ENCODE data around the gene GPR68.
"Not testable (repeated sequence)": the region's sequence is repeated elsewhere in the genome, so short reads cannot be mapped to it uniquely, and the experiment has no call there.

Gene GPR68

GRCh38 chr14:91267965-91268437 lies 23.5 kb upstream of the GPR68 start:
- Mint-ChIP-seq H3K36me3 (peaks cover 35% of the 10 kb centered on the region), H3K9me3 (no peaks in the 10 kb centered on the region), H3K4me3 (no peak overlapping the region), H3K27me3 (peaks cover 21% of the 10 kb centered on the region), H3K27ac (peak overlapping the region; percentile 58), H3K4me1 (peaks cover 40% of the 10 kb centered on the region)
- no peak for DNase-seq
- CTCF ChIA-PET, result interaction anchor here (1.5 to 1.8 kb wide), 2 partner anchors 17 to 91 kb away, joined by 4 to 5 read pairs; no protein-coding TSS in a partner anchor

GRCh38 chr14:91266276-91266675 lies 21.8 kb upstream of the GPR68 start:
- H3K36me3 Mint-ChIP-seq, result peaks cover 30% of the 10 kb centered on the region
- not testable (repeated sequence) for DNase-seq, H3K9me3 Mint-ChIP-seq, H3K4me3 Mint-ChIP-seq, H3K27ac Mint-ChIP-seq
- CTCF ChIA-PET, result interaction anchor here (1.8 kb wide), 1 partner anchor 19 kb away, joined by 4 read pairs; no protein-coding TSS in a partner anchor
- peaks cover 57% of the 10 kb centered on the region for H3K4me1 Mint-ChIP-seq
- peaks cover 23% of the 10 kb centered on the region for H3K27me3 Mint-ChIP-seq

GRCh38 chr14:91265404-91265803 lies 20.9 kb upstream of the GPR68 start:
- Mint-ChIP-seq H3K4me3 (peak overlapping the region; percentile 40), H3K9me3 (no peaks in the 10 kb centered on the region), H3K27me3 (peaks cover 23% of the 10 kb centered on the region), H3K36me3 (peaks cover 27% of the 10 kb centered on the region), H3K27ac (no peak overlapping the region), H3K4me1 (peaks cover 62% of the 10 kb centered on the region)
- no peak for DNase-seq
- CTCF ChIA-PET, result interaction anchor here (1.3 kb wide), 1 partner anchor 10 kb away, joined by 4 read pairs; no protein-coding TSS in a partner anchor

GRCh38 chr14:91264151-91265150 lies 19.9 kb upstream of the GPR68 start:
- H3K36me3 Mint-ChIP-seq, result peaks cover 23% of the 10 kb centered on the region
- H3K4me3 Mint-ChIP-seq, result peak overlapping the region; percentile 61
- CTCF ChIA-PET, result interaction anchor here (1.1 to 1.3 kb wide), 3 partner anchors 9 to 88 kb away, joined by 3 to 4 read pairs (median 4); no protein-coding TSS in a partner anchor
- peaks cover 70% of the 10 kb centered on the region for H3K4me1 Mint-ChIP-seq
- peaks cover 23% of the 10 kb centered on the region for H3K27me3 Mint-ChIP-seq
- peak overlapping the region; percentile 13 for H3K27ac Mint-ChIP-seq
- peak; percentile 53 for DNase-seq
- H3K9me3 Mint-ChIP-seq, result no peaks in the 10 kb centered on the region

- Mint-ChIP-seq H3K9me3 (no peaks in the 10 kb centered on the region), H3K4me1 (peaks cover 68% of the 10 kb centered on the region), H3K27me3 (peaks cover 23% of the 10 kb centered on the region), H3K4me3 (peak overlapping the region; percentile 61), H3K36me3 (peaks cover 16% of the 10 kb centered on the region), H3K27ac (peak overlapping the region; percentile 51)
- DNase-seq, result no peak
- CTCF ChIA-PET, result interaction anchor here (1.1 kb wide), 1 partner anchor 87 kb away, joined by 4 read pairs; no protein-coding TSS in a partner anchor
Observed at GRCh38 chr14:91263329-91263728, 18.8 kb upstream of the GPR68 start.

- peaks cover 23% of the 10 kb centered on the region for H3K27me3 Mint-ChIP-seq
- CTCF ChIA-PET, result interaction anchor here (1.2 to 2.0 kb wide), 2 partner anchors 17 to 84 kb away, joined by 4 to 7 read pairs; no protein-coding TSS in a partner anchor
- peaks cover 7% of the 10 kb centered on the region for H3K36me3 Mint-ChIP-seq
- H3K4me1 Mint-ChIP-seq, result peaks cover 75% of the 10 kb centered on the region
- no peak overlapping the region for H3K27ac Mint-ChIP-seq
- H3K9me3 Mint-ChIP-seq, result no peaks in the 10 kb centered on the region
- H3K4me3 Mint-ChIP-seq, result no peak overlapping the region
- DNase-seq, result no peak
Observed at GRCh38 chr14:91261986-91262549, 17.6 kb upstream of the GPR68 start.

GRCh38 chr14:91261115-91261514 lies 16.6 kb upstream of the GPR68 start:
- Mint-ChIP-seq H3K36me3 (peaks cover 7% of the 10 kb centered on the region), H3K27ac (no peak overlapping the region), H3K9me3 (no peaks in the 10 kb centered on the region), H3K4me3 (no peak overlapping the region), H3K27me3 (peaks cover 23% of the 10 kb centered on the region), H3K4me1 (peaks cover 85% of the 10 kb centered on the region)
- CTCF ChIA-PET, result interaction anchor here (1.0 to 2.2 kb wide), 6 partner anchors 11 to 83 kb away, joined by 3 to 7 read pairs (median 4); no protein-coding TSS in a partner anchor
- peak; percentile 57 for DNase-seq

GRCh38 chr14:91258876-91259275 lies 14.4 kb upstream of the GPR68 start:
- Mint-ChIP-seq H3K27me3 (peaks cover 11% of the 10 kb centered on the region), H3K4me3 (no peak overlapping the region), H3K9me3 (no peaks in the 10 kb centered on the region), H3K36me3 (peaks cover 7% of the 10 kb centered on the region), H3K27ac (no peak overlapping the region), H3K4me1 (peaks cover 90% of the 10 kb centered on the region)
- CTCF ChIA-PET, result interaction anchor here (2.0 to 2.5 kb wide), 2 partner anchors 27 to 82 kb away, joined by 7 to 11 read pairs; no protein-coding TSS in a partner anchor
- no peak for DNase-seq

- Mint-ChIP-seq H3K4me1 (peaks cover 85% of the 10 kb centered on the region), H3K27ac (no peak overlapping the region), H3K4me3 (no peak overlapping the region), H3K27me3 (peaks cover 3% of the 10 kb centered on the region), H3K9me3 (no peaks in the 10 kb centered on the region), H3K36me3 (peaks cover 3% of the 10 kb centered on the region)
- CTCF ChIA-PET, result interaction anchor here (2.0 to 2.5 kb wide), 2 partner anchors 28 to 81 kb away, joined by 7 to 11 read pairs; no protein-coding TSS in a partner anchor
- DNase-seq, result no peak
Observed at GRCh38 chr14:91258011-91258618, 13.6 kb upstream of the GPR68 start.

- H3K9me3 Mint-ChIP-seq, result no peaks in the 10 kb centered on the region
- CTCF ChIA-PET, result interaction anchor here (0.9 to 2.5 kb wide), 3 partner anchors 8 to 80 kb away, joined by 3 to 11 read pairs (median 7); no protein-coding TSS in a partner anchor
- peak overlapping the region; percentile 33 for H3K27ac Mint-ChIP-seq
- DNase-seq, result no peak
- no peak overlapping the region for H3K4me3 Mint-ChIP-seq
- H3K4me1 Mint-ChIP-seq, result peaks cover 84% of the 10 kb centered on the region
- peaks cover 5% of the 10 kb centered on the region for H3K36me3 Mint-ChIP-seq
- H3K27me3 Mint-ChIP-seq, result no peaks in the 10 kb centered on the region
Observed at GRCh38 chr14:91257328-91258010, 13.0 kb upstream of the GPR68 start.

- CTCF ChIA-PET, result interaction anchor here (0.8 to 2.5 kb wide), 4 partner anchors 8 to 79 kb away, joined by 3 to 11 read pairs (median 3); no protein-coding TSS in a partner anchor
- no peak for DNase-seq
- no peaks in the 10 kb centered on the region for H3K27me3 Mint-ChIP-seq
- H3K9me3 Mint-ChIP-seq, result no peaks in the 10 kb centered on the region
- no peak overlapping the region for H3K4me3 Mint-ChIP-seq
- no peak overlapping the region for H3K27ac Mint-ChIP-seq
- peaks cover 82% of the 10 kb centered on the region for H3K4me1 Mint-ChIP-seq
- H3K36me3 Mint-ChIP-seq, result peaks cover 12% of the 10 kb centered on the region
Observed at GRCh38 chr14:91256661-91257060, 12.2 kb upstream of the GPR68 start.

- H3K27me3 Mint-ChIP-seq, result no peaks in the 10 kb centered on the region
- H3K4me1 Mint-ChIP-seq, result peaks cover 85% of the 10 kb centered on the region
- DNase-seq, result no peak
- peak overlapping the region; percentile 92 for H3K27ac Mint-ChIP-seq
- no peaks in the 10 kb centered on the region for H3K9me3 Mint-ChIP-seq
- CTCF ChIA-PET, result interaction anchor here (0.7 to 1.5 kb wide), 7 partner anchors 9 to 78 kb away, joined by 3 to 5 read pairs (median 3); partner anchors contain the start of gene GPR68
- no peak overlapping the region for H3K4me3 Mint-ChIP-seq
- peaks cover 24% of the 10 kb centered on the region for H3K36me3 Mint-ChIP-seq
Observed at GRCh38 chr14:91255026-91255695, 10.7 kb upstream of the GPR68 start.

All from activated naive CD4-positive, alpha-beta T cell treated with anti-CD3 and anti-CD28 coated beads, Interleukin-2, amount 10 ng/mL, durations not matched to agents 7 days and 5 days (primary cell).